KOPT-K1 (cell line): ENCODE data around the gene NASP.

Experiments
- H3K27ac ChIP-seq: fragments of 200-600 bp; sonication (generic); 2 replicates; pipeline ENCODE4 v1.5.1; 2016; ENCODE audit warnings: antibody characterized with exemption, mild to moderate bottlenecking, low read depth, low read length; ENCODE audit not compliant: poor library complexity, severe bottlenecking
- H3K36me3 ChIP-seq: fragments of 200-600 bp; sonication (generic); 2 replicates; pipeline ENCODE4 v1.5.1; 2017; ENCODE audit warnings: antibody characterized with exemption, mild to moderate bottlenecking, low read length, moderate library complexity; ENCODE audit not compliant: insufficient read depth
- H3K9me3 ChIP-seq: fragments of 200-600 bp; sonication (generic); 2 replicates; pipeline ENCODE4 v1.5.1; 2017; ENCODE audit warnings: antibody characterized with exemption, low read length, mild to moderate bottlenecking; ENCODE audit not compliant: insufficient read depth, poor library complexity, severe bottlenecking

NASP gene

GRCh38 chr1:45621895-45622523, 38.2 kb downstream of the NASP start:
- H3K27ac ChIP-seq: no peak overlapping the region
- peaks cover 88% of the 10 kb centered on the region for H3K36me3 ChIP-seq
- H3K9me3 ChIP-seq: no peaks in the 10 kb centered on the region

- peaks cover 88% of the 10 kb centered on the region for H3K36me3 ChIP-seq
- H3K27ac ChIP-seq: no peak overlapping the region
Observed at GRCh38 chr1:45622524-45623394, 38.9 kb downstream of the NASP start.

GRCh38 chr1:45623972-45624371, 40.1 kb downstream of the NASP start, which contains the start of gene CCDC17:
Gene CCDC17 (minus strand): TSS chr1:45624054. CDS start chr1:45623909, 145 bp downstream.
- H3K27ac ChIP-seq: no peak within 1 kb of the TSS
- H3K36me3 ChIP-seq: peaks cover 88% of the 10 kb centered on the region
- no peaks in the 10 kb centered on the region for H3K9me3 ChIP-seq

More at GRCh38 chr1:45622524-45623394, 38.9 kb downstream of the NASP start:
- no peaks in the 10 kb centered on the region for H3K9me3 ChIP-seq

- Histone ChIP-seq H3K9me3 (no peaks in the 10 kb centered on the region), H3K36me3 (peaks cover 92% of the 10 kb centered on the region), H3K27ac (no peak overlapping the region)
Observed at GRCh38 chr1:45629035-45629434, 45.2 kb downstream of the NASP start.

GRCh38 chr1:45630429-45630828, 46.6 kb downstream of the NASP start:
- Histone ChIP-seq H3K27ac (no peak overlapping the region), H3K36me3 (peaks cover 98% of the 10 kb centered on the region), H3K9me3 (no peaks in the 10 kb centered on the region)

- Histone ChIP-seq H3K36me3 (peaks cover 100% of the 10 kb centered on the region), H3K27ac (no peak overlapping the region), H3K9me3 (no peaks in the 10 kb centered on the region)
Observed at GRCh38 chr1:45635211-45635610, 51.4 kb downstream of the NASP start.

- peaks cover 92% of the 10 kb centered on the region for H3K36me3 ChIP-seq
- H3K9me3 ChIP-seq: no peaks in the 10 kb centered on the region
- no peak overlapping the region for H3K27ac ChIP-seq
Observed at GRCh38 chr1:45640293-45640692, 56.5 kb downstream of the NASP start.

- Histone ChIP-seq H3K36me3 (peaks cover 86% of the 10 kb centered on the region), H3K27ac (no peak overlapping the region), H3K9me3 (no peaks in the 10 kb centered on the region)
Observed at GRCh38 chr1:45643321-45643720, 59.5 kb downstream of the NASP start.

GRCh38 chr1:45643978-45644377, 60.1 kb downstream of the NASP start:
- Histone ChIP-seq H3K9me3 (no peaks in the 10 kb centered on the region), H3K27ac (no peak overlapping the region), H3K36me3 (peaks cover 86% of the 10 kb centered on the region)

GRCh38 chr1:45644661-45645060, 60.8 kb downstream of the NASP start:
- Histone ChIP-seq H3K36me3 (peaks cover 86% of the 10 kb centered on the region), H3K27ac (no peak overlapping the region), H3K9me3 (no peaks in the 10 kb centered on the region)

GRCh38 chr1:45647248-45648021, 63.6 kb downstream of the NASP start:
- Histone ChIP-seq H3K27ac (no peak overlapping the region), H3K9me3 (no peaks in the 10 kb centered on the region), H3K36me3 (peaks cover 86% of the 10 kb centered on the region)

GRCh38 chr1:45654540-45655280, 70.9 kb downstream of the NASP start:
- Histone ChIP-seq H3K9me3 (no peaks in the 10 kb centered on the region), H3K36me3 (peaks cover 100% of the 10 kb centered on the region), H3K27ac (no peak overlapping the region)

- no peaks in the 10 kb centered on the region for H3K9me3 ChIP-seq
- peaks cover 99% of the 10 kb centered on the region for H3K36me3 ChIP-seq
Observed at GRCh38 chr1:45656573-45657226, 72.9 kb downstream of the NASP start.

GRCh38 chr1:45658171-45658570, 74.3 kb downstream of the NASP start:
- Histone ChIP-seq H3K27ac (no peak overlapping the region), H3K36me3 (peaks cover 85% of the 10 kb centered on the region), H3K9me3 (no peaks in the 10 kb centered on the region)

More at GRCh38 chr1:45656573-45657226, 72.9 kb downstream of the NASP start:
- no peak overlapping the region for H3K27ac ChIP-seq
